ENCODE results near the gene FOXO3.

GRCh38 chr6:108633436-108633835, 72.7 kb downstream of the FOXO3 start:
- no peak for TF ChIP-seq CTCF (IDR thresholded peaks at IDR 0.05)
- TF ChIP-seq POLR2A (IDR thresholded peaks at IDR 0.05): no peak

Data from heart left ventricle (tissue), 13 donors.